TTC549 (cell line): ENCODE data around the gene NT5DC1.

Source experiments
- FAIRE-seq: peaks from 2 replicates; lab custom pipeline; 2012; peaks lifted over from hg19 to GRCh38; lab: Jason Lieb, UNC

NT5DC1 gene

GRCh38 chr6:116196841-116197240, 96.2 kb downstream of the NT5DC1 start:
- FAIRE-seq = no peak

- FAIRE-seq = no peak
Measured at GRCh38 chr6:116200619-116201249, 100.1 kb downstream of the NT5DC1 start.

- FAIRE-seq = no peak
Measured at GRCh38 chr6:116201538-116201937, 100.9 kb downstream of the NT5DC1 start.

- no peak for FAIRE-seq
Measured at GRCh38 chr6:116205281-116205680, 104.6 kb downstream of the NT5DC1 start.

GRCh38 chr6:116206231-116206903, 105.7 kb downstream of the NT5DC1 start:
- no peak for FAIRE-seq

- no peak for FAIRE-seq
Measured at GRCh38 chr6:116208056-116208785, 107.6 kb downstream of the NT5DC1 start.

GRCh38 chr6:116210316-116210715, 109.7 kb downstream of the NT5DC1 start:
- no peak for FAIRE-seq

GRCh38 chr6:116210750-116211425, 110.2 kb downstream of the NT5DC1 start:
- no peak for FAIRE-seq

GRCh38 chr6:116214681-116215080, 114.0 kb downstream of the NT5DC1 start:
- FAIRE-seq = no peak

- no peak for FAIRE-seq
Measured at GRCh38 chr6:116215414-116215813, 114.8 kb downstream of the NT5DC1 start.

GRCh38 chr6:116217069-116217468, 116.4 kb downstream of the NT5DC1 start:
- FAIRE-seq = peak; percentile 66

- FAIRE-seq = peak; percentile 39
Measured at GRCh38 chr6:116218172-116218633, 117.5 kb downstream of the NT5DC1 start.

GRCh38 chr6:116218866-116219265, 118.2 kb downstream of the NT5DC1 start:
- FAIRE-seq = no peak

- FAIRE-seq = no peak
Measured at GRCh38 chr6:116221067-116221466, 120.4 kb downstream of the NT5DC1 start.

GRCh38 chr6:116221911-116222310, 121.3 kb downstream of the NT5DC1 start:
- no peak for FAIRE-seq

GRCh38 chr6:116223355-116223754, 122.7 kb downstream of the NT5DC1 start:
- no peak for FAIRE-seq

GRCh38 chr6:116229287-116229913, 128.7 kb downstream of the NT5DC1 start:
- FAIRE-seq = no peak

GRCh38 chr6:116234689-116235088, 134.0 kb downstream of the NT5DC1 start:
- no peak for FAIRE-seq

- no peak for FAIRE-seq
Measured at GRCh38 chr6:116238083-116238482, 137.4 kb downstream of the NT5DC1 start.

GRCh38 chr6:116239256-116239655, 138.6 kb downstream of the NT5DC1 start:
- no peak for FAIRE-seq

- FAIRE-seq = no peak
Measured at GRCh38 chr6:116239856-116240255, 139.2 kb downstream of the NT5DC1 start.

GRCh38 chr6:116244284-116244683, 143.6 kb downstream of the NT5DC1 start:
- no peak for FAIRE-seq
